DMS153 treated with DMSO at 0.1 percent for 48 hours (cell line): ENCODE measurements around the gene GBGT1.

ENCODE experiments used
- DNase-seq: peaks from one replicate; lab custom pipeline; 2025; ENCODE audit not compliant: unreplicated experiment; lab: John Stamatoyannopoulos, UW

The GBGT1 gene

DNA sequence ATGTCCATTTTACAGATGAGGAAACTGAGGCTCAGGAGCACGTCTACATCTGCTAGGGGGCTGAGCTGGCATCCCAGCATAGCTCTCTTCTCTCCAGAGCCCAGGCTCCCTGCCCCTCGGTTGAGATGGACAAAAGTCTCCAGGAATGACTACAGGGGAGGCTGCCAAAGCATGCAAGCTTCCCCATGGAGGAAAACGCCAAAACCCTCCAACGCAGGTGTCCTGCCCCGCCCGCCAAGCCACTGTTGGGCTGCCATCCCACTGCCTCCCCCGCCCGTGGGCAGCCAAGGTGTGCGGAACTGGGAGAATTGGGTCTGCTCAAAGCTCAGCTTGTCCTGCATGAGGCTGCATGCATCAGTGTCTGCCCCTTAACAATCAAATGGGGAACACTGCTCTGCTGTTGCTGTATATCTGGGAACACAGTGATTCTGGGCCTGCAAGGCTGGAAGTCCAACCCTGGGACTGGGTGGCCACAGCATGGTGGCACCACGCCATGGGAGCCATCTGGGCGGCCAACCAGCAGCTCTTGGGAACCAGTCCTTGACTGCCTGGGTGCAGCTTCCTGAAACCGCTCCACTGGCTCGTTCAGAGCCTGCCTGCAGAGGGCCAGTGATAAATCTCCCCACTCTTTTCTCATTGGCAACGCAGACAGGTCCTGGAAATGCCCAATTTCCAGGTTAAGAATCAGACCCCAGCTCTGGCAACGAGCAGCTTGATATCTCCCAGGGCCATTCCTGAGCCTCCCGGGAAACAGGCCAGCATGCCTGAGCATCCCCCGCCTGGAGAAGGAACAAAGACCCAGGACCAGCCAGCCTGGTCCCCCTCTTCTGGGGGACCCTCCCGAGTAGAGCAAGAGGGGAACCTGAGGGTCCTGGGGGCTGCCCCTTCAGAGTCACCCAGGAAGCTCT lies 46.2 kb downstream of the GBGT1 start:
- DNase-seq, result no peak

- no peak for DNase-seq
These were observed 47.1 kb downstream of the GBGT1 start for GRCh38 chr9:133116346-133117231.

DNA sequence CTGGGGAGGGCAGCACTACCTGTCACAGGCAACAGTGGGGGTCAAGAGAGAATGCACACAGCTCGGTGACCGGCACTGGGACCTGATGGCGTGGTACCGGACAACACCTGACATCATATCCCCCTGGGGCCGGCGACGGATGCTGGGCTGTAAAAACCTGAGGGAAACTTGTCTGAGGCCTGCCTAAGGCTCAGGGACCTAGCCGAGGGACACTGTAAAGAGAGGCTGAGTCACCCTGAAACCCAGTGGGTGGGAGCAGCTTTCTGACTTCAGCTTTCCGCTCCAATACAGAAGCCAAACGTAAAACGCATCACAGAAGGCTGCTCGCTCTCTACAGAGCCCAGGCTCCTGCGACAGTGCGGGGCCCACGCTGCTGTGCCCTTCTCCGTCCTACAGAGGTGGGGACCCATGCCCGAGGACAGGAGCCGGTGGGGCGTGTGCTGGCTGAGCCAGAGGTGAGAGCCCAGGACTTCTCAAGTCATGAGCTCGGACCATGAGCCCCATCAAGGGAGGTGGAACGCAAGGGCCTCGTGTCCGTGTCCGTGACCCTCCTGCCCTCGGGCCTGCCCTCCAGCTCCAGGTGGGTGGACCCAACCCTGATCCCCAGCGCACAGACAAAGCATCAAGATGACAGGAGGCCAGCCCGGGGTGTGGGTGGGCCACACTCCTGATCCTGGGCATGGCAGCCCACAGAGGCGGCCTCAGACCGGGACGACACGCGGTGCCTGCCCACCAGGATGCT lies 47.9 kb downstream of the GBGT1 start:
- DNase-seq, result no peak

- no peak for DNase-seq
These were observed 48.7 kb downstream of the GBGT1 start for GRCh38 chr9:133114886-133115603.

DNA sequence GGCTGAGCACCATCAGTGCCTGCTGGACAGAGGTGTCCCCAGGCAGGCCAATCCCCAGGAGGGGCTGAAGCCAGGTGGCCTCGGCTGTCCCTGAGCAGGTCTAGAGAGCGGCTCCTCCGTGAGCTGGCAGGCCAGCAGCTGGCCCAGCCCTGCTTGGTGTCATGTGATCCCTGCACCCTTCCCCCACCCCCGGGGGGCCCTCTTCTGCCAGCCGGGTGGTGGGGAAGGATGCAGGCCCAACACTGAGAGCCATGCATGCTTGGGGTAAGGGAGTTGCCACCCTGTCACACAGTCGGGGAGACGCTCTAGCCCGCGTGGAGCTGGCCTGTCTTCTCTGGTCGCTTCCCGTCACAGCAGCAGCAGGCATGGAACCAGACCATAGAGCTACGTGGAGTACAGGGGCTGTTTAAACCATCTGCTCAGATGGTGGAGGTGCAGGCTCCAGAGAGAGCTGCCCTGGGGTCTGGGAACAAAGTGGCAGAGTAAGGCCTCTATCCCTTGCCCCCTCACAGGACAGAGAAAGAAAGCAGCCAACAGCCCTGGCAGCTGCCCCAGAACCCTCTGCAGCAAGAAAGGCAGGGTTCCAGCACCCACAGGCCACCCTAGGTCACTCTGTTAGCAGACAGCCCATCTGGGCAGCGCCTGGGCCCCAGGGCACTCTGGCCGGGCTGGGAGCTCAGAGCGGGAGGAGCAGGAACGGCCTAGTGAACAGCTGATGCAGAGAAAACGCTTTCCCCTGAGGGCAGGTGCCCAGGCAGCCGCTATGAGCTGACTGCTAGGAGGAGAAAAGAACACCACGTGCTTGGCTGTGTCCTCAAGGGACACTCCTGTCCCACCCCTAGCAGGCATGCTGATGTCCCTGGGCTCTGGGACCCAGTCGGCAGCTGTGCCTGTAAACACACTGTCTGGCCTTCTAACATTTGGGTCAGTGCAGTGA lies 49.5 kb downstream of the GBGT1 start:
- no peak for DNase-seq

- DNase-seq, result no peak
These were observed 50.4 kb downstream of the GBGT1 start for GRCh38 chr9:133113163-133113948.

DNA sequence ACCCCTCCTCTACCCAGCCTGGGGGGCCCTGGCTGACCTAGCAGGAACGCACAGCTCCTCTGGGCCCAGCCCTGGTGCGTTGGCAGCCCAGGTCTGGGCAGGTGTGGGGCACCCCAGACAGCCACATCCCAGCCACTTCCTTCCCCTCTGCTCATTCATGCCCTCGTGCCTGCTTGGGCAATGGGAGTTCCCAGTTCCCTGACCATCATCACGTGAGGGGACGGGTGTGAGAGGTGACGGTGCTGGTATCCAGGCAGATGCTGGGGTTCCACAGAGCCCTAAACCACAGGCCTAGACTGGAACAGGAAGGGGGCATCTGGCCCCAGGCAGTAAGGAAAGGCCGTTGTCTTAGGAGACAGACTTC lies 51.1 kb downstream of the GBGT1 start:
- DNase-seq, result no peak

- DNase-seq, result no peak
These were observed 51.7 kb downstream of the GBGT1 start for GRCh38 chr9:133111808-133112662.

- no peak for DNase-seq
These were observed 53.6 kb downstream of the GBGT1 start for GRCh38 chr9:133109931-133110650.

GRCh38 chr9:133108794-133109641 lies 54.7 kb downstream of the GBGT1 start:
- DNase-seq, result no peak

DNA sequence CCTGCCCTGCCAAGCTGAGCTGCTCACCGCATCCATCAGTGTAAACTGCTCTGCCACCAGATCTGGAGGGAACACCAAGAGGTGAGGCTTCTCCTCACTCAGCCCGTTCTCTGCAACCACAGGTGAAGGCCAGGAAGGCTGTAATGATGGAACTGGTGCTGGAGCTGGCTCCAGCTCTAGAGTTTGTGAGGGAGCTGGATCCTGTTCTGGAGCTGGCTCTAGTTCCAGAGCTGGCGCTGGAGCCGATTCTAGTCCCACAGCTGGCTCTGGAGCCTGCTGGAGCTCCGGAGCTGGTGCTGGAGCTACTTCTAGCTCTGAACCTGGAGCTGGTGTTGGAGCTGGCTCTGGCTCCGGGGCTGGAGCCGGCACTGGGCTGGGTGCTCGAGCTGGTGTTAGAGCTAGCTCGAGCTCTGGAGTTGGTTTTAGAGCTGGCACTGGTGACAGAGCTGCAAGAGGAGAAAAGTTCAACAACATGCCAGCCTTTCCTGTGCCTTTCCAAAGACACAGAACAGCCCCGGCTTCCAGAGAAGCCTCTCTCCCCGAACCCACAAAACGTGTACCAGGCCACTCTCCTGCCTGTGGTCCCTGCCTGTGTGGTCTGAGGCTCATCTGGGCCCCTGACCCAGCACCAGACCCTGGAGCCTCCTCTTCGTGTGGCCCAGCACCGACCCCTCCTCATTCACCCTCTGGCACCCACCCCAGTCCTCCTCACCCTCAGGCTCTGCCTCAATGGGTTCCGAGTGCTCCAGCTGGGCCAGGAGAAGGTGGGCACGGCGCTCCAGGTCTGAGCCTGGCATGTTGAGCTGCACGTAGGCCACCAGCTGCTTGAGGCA lies 55.5 kb downstream of the GBGT1 start:
- DNase-seq, result no peak

DNA sequence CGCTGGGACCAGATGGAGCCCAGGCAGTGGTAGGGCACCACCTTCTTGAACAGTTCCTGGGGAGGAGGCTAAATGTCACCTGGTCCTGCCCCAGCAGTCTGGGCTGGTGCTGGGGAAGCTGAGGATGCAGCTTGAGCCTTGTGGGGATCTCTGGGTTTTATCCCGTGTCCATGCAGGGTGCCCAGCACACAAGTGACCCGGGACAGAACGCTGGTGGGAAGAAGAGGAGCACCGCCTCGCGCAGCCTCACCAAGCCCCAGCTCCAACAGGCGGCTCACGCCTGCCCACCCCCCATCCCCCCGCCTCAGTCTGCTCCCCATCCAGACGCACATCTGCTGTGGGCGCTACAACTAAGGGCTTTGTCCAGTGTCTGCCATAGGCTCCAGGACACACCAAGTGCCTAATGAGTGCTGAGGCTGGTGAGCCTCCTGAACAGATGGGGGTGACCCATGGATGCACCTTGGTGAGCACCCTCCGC lies 56.4 kb downstream of the GBGT1 start:
- DNase-seq, result no peak

- DNase-seq, result no peak
These were observed 57.0 kb downstream of the GBGT1 start for GRCh38 chr9:133106511-133107244.

DNA sequence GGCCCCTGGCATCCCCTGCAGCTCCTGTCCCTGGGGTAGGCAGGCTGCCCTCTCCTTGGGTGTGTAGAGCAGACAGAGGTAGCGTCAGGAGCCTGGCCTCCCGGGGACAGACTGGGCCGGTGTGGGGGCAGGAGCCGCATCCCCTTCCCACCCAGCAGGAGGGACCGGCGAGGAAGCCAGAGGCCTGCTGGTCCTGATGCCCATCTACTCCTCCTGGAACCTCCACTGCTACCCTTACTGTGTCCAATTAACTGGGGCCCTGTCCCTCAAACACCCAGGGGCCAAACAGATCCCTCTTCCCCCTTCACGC lies 58.3 kb downstream of the GBGT1 start:
- DNase-seq, result no peak
